Right atrium auricular region (tissue), 2 donors: ENCODE measurements around the gene DMD. TPM values are rescaled to one million over a fixed set of nuclear protein-coding genes. Genes with fewer than 3 reads are reported as not detected.

Experiments
- DNase-seq: peaks from one replicate; pipeline ENCODE4 v3.0.0-alpha.2; 2019; ENCODE audit warnings: low spot score
- H3K27ac ChIP-seq, 2 donors: fragments of 200-600 bp; sonication (generic); 1 replicate in 1 of 2; 2 replicates in 1 of 2; pipeline ENCODE4 v1.5.1; 2016 to 2019
- H3K27me3 ChIP-seq, 2 donors: fragments of 200-600 bp; sonication (generic); one replicate each; pipeline versions ENCODE4 v1.5.1 to v1.6.0; 2017 to 2019
- H3K36me3 ChIP-seq: fragments of 200-600 bp; sonication (generic); one replicate; pipeline ENCODE4 v1.5.1; 2016
- H3K4me1 ChIP-seq, 2 donors: fragments of 200-600 bp; sonication (generic); one replicate each; pipeline versions ENCODE4 v1.5.1 to v1.6.0; 2017 to 2019
- H3K4me3 ChIP-seq, 2 donors: fragments of 200-600 bp; sonication (generic); 1 replicate in 1 of 2; 2 replicates in 1 of 2; pipeline ENCODE4 v1.5.1; 2017 to 2019; ENCODE audit warnings: mild to moderate bottlenecking in 1 of 2, moderate library complexity in 1 of 2
- H3K9me3 ChIP-seq, 2 donors: fragments of 200-600 bp; sonication (generic); one replicate each; pipeline ENCODE4 v1.5.1; 2019
- total RNA-seq, 2 donors: library from RNA; depleted of rRNA; stranded (reverse); fragments of >200 nt; gene quantifications; one replicate each; pipeline ENCODE4 v1.1.0, GENCODE V29; 2016
- TF ChIP-seq, protein P1 (sequence below), 2 donors: fragments of 200-600 bp; sonication (generic); IDR thresholded peaks; one replicate each; pipeline ENCODE4 v1.5.1; 2019; ENCODE audit warnings: antibody characterized with exemption in 2 of 2

DMD gene
- total RNA-seq, 2 donors from 2014 or later, result 111 to 135 TPM

DNA sequence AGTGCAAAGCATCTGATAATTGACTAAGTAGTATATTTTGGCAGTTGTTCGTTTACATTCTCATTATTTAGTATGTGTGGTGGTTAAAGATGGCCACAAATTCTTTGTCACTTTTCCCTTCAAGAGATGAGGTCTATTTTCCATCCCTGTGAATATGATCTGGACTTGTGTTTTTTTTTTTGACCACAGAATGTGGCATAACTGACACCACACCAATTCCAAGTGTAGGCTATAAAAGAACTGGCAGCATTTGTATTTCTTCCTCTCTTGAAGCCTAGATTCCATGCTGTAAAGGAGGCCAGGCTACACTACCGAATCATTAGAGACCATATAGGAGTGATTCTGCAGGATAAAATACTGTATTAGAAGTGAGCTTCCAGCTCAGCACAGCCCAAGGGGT lies 596.6 kb downstream of the DMD start:
- Histone ChIP-seq H3K27me3 (no peaks in the 10 kb centered on the region), H3K27ac (no peak overlapping the region), H3K4me3 (no peak overlapping the region), H3K4me1 (no peaks in the 10 kb centered on the region), H3K9me3 (peaks cover 0 to 6% of the 10 kb centered on the region in 2 donors), H3K36me3 (no peaks in the 10 kb centered on the region)
- DNase-seq, result no peak
- TF ChIP-seq, protein P1, sequence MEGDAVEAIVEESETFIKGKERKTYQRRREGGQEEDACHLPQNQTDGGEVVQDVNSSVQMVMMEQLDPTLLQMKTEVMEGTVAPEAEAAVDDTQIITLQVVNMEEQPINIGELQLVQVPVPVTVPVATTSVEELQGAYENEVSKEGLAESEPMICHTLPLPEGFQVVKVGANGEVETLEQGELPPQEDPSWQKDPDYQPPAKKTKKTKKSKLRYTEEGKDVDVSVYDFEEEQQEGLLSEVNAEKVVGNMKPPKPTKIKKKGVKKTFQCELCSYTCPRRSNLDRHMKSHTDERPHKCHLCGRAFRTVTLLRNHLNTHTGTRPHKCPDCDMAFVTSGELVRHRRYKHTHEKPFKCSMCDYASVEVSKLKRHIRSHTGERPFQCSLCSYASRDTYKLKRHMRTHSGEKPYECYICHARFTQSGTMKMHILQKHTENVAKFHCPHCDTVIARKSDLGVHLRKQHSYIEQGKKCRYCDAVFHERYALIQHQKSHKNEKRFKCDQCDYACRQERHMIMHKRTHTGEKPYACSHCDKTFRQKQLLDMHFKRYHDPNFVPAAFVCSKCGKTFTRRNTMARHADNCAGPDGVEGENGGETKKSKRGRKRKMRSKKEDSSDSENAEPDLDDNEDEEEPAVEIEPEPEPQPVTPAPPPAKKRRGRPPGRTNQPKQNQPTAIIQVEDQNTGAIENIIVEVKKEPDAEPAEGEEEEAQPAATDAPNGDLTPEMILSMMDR (IDR thresholded peaks at IDR 0.05), result no peak

- no peaks in the 10 kb centered on the region for H3K27me3 ChIP-seq
- H3K9me3 ChIP-seq, result no peaks in the 10 kb centered on the region
- H3K4me1 ChIP-seq, result no peaks in the 10 kb centered on the region
- DNase-seq, result no peak
- H3K36me3 ChIP-seq, result no peaks in the 10 kb centered on the region
- TF ChIP-seq, protein P1 (IDR thresholded peaks at IDR 0.05), result no peak
- H3K4me3 ChIP-seq, result no peak overlapping the region
- no peak overlapping the region for H3K27ac ChIP-seq
Measured at GRCh38 chrX:32599156-32599555, 612.2 kb downstream of the DMD start.

DNA sequence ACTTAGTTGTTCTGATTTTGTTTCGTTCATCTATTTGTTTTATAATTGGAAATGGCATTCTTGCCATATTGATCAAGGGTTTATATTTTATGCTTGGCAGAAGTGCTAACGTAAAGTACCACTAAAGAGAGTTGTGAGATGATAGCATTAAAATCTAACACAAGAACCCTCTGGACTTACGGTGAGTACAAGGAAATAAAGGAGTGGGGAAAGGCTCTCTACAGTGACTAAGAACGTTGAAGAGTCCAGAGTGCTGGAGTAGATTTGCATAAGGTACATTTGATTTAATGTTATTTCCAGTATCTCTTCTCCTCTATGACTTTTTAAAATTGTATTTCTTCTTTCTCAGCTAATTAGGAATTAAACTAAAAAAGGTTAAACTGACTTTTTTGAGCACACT lies 612.6 kb downstream of the DMD start:
- Histone ChIP-seq H3K4me1 (no peaks in the 10 kb centered on the region), H3K27ac (no peak overlapping the region)

GRCh38 chrX:32597777-32598176 lies 613.6 kb downstream of the DMD start:
- no peak for DNase-seq
- H3K4me1 ChIP-seq, result no peaks in the 10 kb centered on the region
- H3K4me3 ChIP-seq, result no peak overlapping the region
- TF ChIP-seq, protein P1 (IDR thresholded peaks at IDR 0.05), result no peak
- H3K36me3 ChIP-seq, result no peaks in the 10 kb centered on the region
- H3K27me3 ChIP-seq, result no peaks in the 10 kb centered on the region
- H3K9me3 ChIP-seq, result peaks cover 0 to 7% of the 10 kb centered on the region in 2 donors
- H3K27ac ChIP-seq, result no peak overlapping the region

More for the DNA sequence above, 612.6 kb downstream of the DMD start:
- no peaks in the 10 kb centered on the region for H3K36me3 ChIP-seq
- H3K27me3 ChIP-seq, result no peaks in the 10 kb centered on the region
- TF ChIP-seq, protein P1 (IDR thresholded peaks at IDR 0.05), result no peak
- H3K9me3 ChIP-seq, result no peaks in the 10 kb centered on the region
- DNase-seq, result no peak
- H3K4me3 ChIP-seq, result no peak overlapping the region

DNA sequence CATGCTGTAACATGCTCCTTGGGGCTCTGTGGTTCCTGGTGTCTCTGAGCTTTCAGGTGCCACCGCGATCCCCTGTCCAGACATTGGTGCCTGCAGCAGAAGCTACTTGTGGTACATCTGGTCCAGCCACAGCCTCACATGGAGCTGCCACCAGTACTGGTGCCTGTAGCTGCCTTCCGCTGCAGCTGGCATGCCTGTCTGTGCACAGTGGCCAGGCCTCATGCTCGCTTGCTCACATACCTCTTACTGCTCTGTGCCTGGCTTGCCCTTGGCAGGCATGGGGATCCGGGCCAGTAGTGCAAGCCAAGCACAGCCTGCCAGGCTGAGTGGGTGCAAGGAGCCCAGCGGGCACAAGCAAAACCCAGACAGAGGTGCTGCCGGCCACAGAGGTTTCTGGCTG lies 618.6 kb downstream of the DMD start:
- Histone ChIP-seq H3K36me3 (peaks cover 8% of the 10 kb centered on the region), H3K27ac (no peak overlapping the region), H3K9me3 (peaks cover 0 to 17% of the 10 kb centered on the region in 2 donors), H3K4me1 (no peaks in the 10 kb centered on the region), H3K4me3 (no peak overlapping the region), H3K27me3 (no peaks in the 10 kb centered on the region)
- TF ChIP-seq, protein P1 (IDR thresholded peaks at IDR 0.05), result no peak
- DNase-seq, result no peak

GRCh38 chrX:32591589-32591988 lies 619.8 kb downstream of the DMD start:
- H3K4me3 ChIP-seq, result no peak overlapping the region
- H3K27me3 ChIP-seq, result no peaks in the 10 kb centered on the region
- H3K36me3 ChIP-seq, result peaks cover 8% of the 10 kb centered on the region
- TF ChIP-seq, protein P1 (IDR thresholded peaks at IDR 0.05), result no peak
- H3K9me3 ChIP-seq, result peaks cover 0 to 17% of the 10 kb centered on the region in 2 donors
- DNase-seq, result no peak
- H3K27ac ChIP-seq, result no peak overlapping the region
- no peaks in the 10 kb centered on the region for H3K4me1 ChIP-seq
